HG03354 (cell line): ENCODE measurements around the gene CPNE9.
"Not testable (repeated sequence)": the region's sequence is repeated elsewhere in the genome, so short reads cannot be mapped to it uniquely, and the experiment has no call there.

Source experiments
- ATAC-seq: cut with Tn5 transposase; IDR thresholded peaks from one replicate; pipeline ENCODE4 v1.9.1; 2021; ENCODE audit warnings: mild to moderate bottlenecking; ENCODE audit not compliant: unreplicated experiment, poor library complexity, severe bottlenecking

Gene CPNE9

DNA sequence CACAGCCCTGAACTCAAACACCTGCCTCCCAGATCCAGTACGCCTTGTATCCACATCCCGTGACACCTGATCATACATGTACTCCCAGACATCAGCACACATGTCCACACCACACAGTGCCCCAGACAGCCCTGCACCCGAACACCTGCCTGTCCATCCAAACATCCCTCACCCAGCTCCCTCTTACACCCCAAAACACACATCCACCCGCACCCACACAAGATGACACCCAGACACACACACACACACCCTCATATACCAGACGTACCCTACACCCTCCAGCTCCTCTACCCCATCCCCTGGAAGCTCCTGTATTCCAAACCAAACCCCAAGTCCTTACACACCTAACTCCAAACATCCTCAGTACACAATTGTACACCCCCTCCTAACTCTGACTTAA is 65.4 kb downstream of the CPNE9 start:
- ATAC-seq: no peak

DNA sequence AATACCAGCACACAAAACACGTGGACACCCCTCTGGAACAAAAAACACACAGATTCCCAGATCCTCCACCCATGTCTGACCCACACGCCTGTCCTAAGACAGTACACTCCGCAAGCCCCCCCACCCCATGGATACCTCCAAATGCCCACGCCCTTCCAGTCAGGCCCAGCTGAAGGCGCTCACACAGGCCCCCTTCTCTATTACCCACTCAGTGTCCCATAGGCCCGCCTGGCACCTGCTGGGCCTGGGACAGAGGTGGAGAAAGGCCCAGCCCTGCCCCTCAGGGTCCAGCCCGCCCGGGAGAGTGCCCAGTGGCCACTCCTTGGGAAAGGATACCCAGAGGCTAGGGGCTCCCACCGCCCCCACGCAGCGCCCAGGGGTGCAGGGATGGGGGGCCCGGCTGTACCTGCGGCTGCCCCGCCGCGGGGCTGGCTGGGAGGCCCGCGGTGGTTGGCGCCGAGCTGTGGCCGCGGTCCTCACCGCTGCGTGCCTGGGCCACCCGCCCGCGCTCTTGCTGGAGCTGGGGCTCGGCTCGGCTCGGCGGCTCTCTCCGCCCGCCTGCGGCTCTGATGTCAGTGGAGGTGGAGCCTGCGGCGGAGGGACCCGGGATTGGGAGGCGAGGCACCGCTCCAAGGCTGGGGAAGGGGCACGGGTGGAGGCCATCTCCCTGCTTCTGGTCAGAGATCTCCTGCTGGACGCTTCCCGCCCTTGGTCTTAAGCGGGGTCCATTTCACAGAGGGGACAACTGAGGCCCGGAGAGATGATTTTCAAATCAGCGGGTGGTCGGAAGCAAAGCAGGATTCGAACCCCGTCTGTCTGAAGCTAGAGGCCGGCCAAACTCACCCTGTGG is 66.0 kb downstream of the CPNE9 start, which contains the start of gene CAMK1:
TSS of gene CAMK1 (minus strand) at position 522 of the 850 bp plus-strand sequence. CDS start 2,198 bp downstream, outside the sequence.
- peak; percentile 61 for ATAC-seq

GRCh38 chr3:9770276-9770812 is 66.7 kb downstream of the CPNE9 start:
- no peak for ATAC-seq

GRCh38 chr3:9771007-9771406 is 67.4 kb downstream of the CPNE9 start:
- ATAC-seq: not testable (repeated sequence)

- ATAC-seq: no peak
These were observed 73.5 kb downstream of the CPNE9 start for GRCh38 chr3:9776896-9777693.

GRCh38 chr3:9777694-9778021 is 74.0 kb downstream of the CPNE9 start:
- no peak for ATAC-seq

DNA sequence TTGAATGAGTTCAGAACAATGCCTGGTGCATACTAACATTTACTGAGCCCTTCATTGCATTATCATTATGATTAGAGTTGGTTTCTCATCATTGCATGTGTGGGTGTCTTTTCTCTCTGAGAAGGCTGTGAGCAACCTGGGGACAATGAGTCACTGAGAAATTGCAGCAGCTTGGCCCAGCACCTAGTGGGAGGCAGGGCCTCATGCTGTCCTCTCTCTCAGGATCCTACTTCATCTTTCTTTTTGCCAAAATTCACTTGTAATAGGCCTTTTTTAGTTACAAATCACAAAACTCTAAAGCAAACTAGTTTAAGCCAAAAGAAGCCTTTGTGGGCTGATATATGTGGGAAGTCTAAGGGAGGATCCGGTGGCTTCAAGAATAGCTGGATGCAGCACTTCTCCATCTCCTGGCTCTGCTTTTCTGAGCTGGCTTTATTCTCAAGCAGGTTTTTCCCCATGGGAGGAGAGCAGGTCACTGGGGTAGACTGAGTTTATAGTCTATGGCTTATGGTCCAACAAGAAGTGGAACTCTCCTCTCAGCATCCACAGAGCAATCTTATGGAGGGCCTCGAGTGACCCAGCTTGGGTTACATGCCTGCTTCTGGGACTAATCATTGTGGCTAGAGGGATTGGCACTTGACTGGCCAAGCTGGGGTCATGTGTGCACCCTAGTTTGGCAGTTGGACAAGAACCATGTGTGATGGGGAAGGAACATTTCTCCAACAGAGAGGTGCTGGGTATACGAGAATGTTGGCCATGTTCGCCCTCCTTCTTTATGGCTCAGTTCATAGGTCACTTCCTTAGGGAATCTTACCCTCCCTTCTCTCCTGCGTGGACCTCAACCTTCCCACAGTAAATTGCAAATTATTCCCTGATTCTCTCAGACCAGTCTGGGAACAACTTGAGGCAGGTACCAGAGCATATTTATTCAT is 74.8 kb downstream of the CPNE9 start:
- no peak for ATAC-seq

GRCh38 chr3:9779075-9779593 is 75.5 kb downstream of the CPNE9 start:
- no peak for ATAC-seq
